IMR-90 (cell line): ENCODE data around the gene HMGN1. TPM values are rescaled to one million over a fixed set of nuclear protein-coding genes. Genes with fewer than 3 reads are reported as not detected.

Source experiments
- ATAC-seq: fragments of 200-7000 bp; cut with Tn5 transposase; 2 replicates; pipeline ENCODE4 v1.9.1; 2020; ENCODE audit warnings: low read depth, mild to moderate bottlenecking, moderate library complexity
- BruUV-seq: library from RNA; stranded (reverse); fragments of 400-500 nt; replicated peaks from 2 replicates; lab custom pipeline; 2021; lab: Mats Ljungman, UMichigan
- CTCF ChIA-PET: fragments of 300-600 bp; formaldehyde crosslinking; extraction: SDS; loops from one replicate; lab custom pipeline; 2021; ENCODE audit warnings: antibody characterized with exemption; lab: Yijun Ruan, JAX
- POLR2A ChIA-PET: fragments of 300-600 bp; sonication (Branson Sonifier 250); formaldehyde crosslinking; loops from one replicate; lab custom pipeline; 2022; ENCODE audit warnings: antibody characterized with exemption; ENCODE audit not compliant: unreplicated experiment; lab: Charles Lee
- DNase-seq: peaks from one replicate; pipeline ENCODE4 v3.0.0; 2013
- H2AFZ ChIP-seq: replicated peaks from 2 replicates; pipeline ENCODE3; 2013; ENCODE audit warnings: low read length, mild to moderate bottlenecking; ENCODE audit not compliant: poor library complexity
- H2AK5ac ChIP-seq: 2 replicates; pipeline ENCODE4 v1.6.1; 2013; ENCODE audit warnings: low read depth, low read length, inconsistent platforms
- H2AK9ac ChIP-seq: replicated peaks from 2 replicates; pipeline ENCODE3; 2013; ENCODE audit warnings: mild to moderate bottlenecking, low read depth, low read length, moderate library complexity; ENCODE audit not compliant: poor library complexity
- H2BK120ac ChIP-seq: 2 replicates; pipeline ENCODE4 v1.6.1; 2013; ENCODE audit warnings: low read depth, low read length, inconsistent platforms
- H2BK15ac ChIP-seq: 3 replicates; pipeline ENCODE4 v1.6.1; 2013; ENCODE audit warnings: low read depth, low read length, inconsistent platforms
- H2BK20ac ChIP-seq: 2 replicates; pipeline ENCODE4 v1.6.1; 2013; ENCODE audit warnings: low read depth, mild to moderate bottlenecking, inconsistent platforms, low read length, moderate library complexity
- H2BK5ac ChIP-seq: 2 replicates; pipeline ENCODE4 v1.6.1; 2013; ENCODE audit warnings: mild to moderate bottlenecking, low read depth, low read length, inconsistent platforms; ENCODE audit not compliant: poor library complexity, severe bottlenecking
- H3K14ac ChIP-seq: replicated peaks from 2 replicates; pipeline ENCODE4 v1.6.1; 2013; ENCODE audit warnings: low read depth, low read length, inconsistent platforms
- H3K18ac ChIP-seq: 2 replicates; pipeline ENCODE4 v1.6.1; 2013; ENCODE audit warnings: low read depth, low read length, control low read depth
- H3K23ac ChIP-seq: 2 replicates; pipeline ENCODE4 v1.6.1; 2013; ENCODE audit warnings: low read depth, low read length, inconsistent platforms
- H3K27ac ChIP-seq: 2 replicates; pipeline ENCODE4 v1.5.1; 2013; ENCODE audit warnings: mild to moderate bottlenecking, control low read depth, low read length; ENCODE audit not compliant: insufficient read depth
- H3K27me3 ChIP-seq: 2 replicates; pipeline ENCODE4 v1.6.1; 2013; ENCODE audit warnings: low read length; ENCODE audit not compliant: control insufficient read depth, insufficient read depth
- H3K36me3 ChIP-seq: 2 replicates; pipeline ENCODE4 v1.6.1; 2013; ENCODE audit warnings: low read length, mixed read lengths; ENCODE audit not compliant: control insufficient read depth, insufficient read depth
- H3K4ac ChIP-seq: 2 replicates; pipeline ENCODE4 v1.6.1; 2013; ENCODE audit warnings: low read depth, low read length, inconsistent platforms
- H3K4me1 ChIP-seq: 2 replicates; pipeline ENCODE4 v1.6.1; 2013; ENCODE audit warnings: low read length, mixed read lengths; ENCODE audit not compliant: control insufficient read depth, insufficient read depth
- H3K4me2 ChIP-seq: 2 replicates; pipeline ENCODE4 v1.6.1; 2013; ENCODE audit warnings: low read depth, mild to moderate bottlenecking, control low read depth, low read length, moderate library complexity
- H3K4me3 ChIP-seq: 2 replicates; pipeline ENCODE4 v1.5.1; 2013; ENCODE audit warnings: low read depth, mild to moderate bottlenecking, control low read depth, low read length, moderate library complexity; ENCODE audit not compliant: insufficient read depth
- H3K56ac ChIP-seq: 2 replicates; pipeline ENCODE4 v1.6.1; 2013; ENCODE audit warnings: low read length, inconsistent platforms; ENCODE audit not compliant: insufficient read depth; ENCODE audit errors: extremely low read depth
- H3K79me1 ChIP-seq, 2 experiments: 2 replicates each; pipeline ENCODE4 v1.6.1; 2013; ENCODE audit warnings: low read length in 2 of 2, inconsistent platforms in 1 of 2, low read depth in 1 of 2
- H3K9ac ChIP-seq: 2 replicates; pipeline ENCODE4 v1.6.1; 2013; ENCODE audit warnings: low read depth, low read length, control low read depth
- H3K9me1 ChIP-seq: 2 replicates; pipeline ENCODE4 v1.6.1; 2013; ENCODE audit warnings: low read length, inconsistent platforms; ENCODE audit not compliant: insufficient read depth
- H3K9me3 ChIP-seq: 2 replicates; pipeline ENCODE4 v1.6.1; 2013; ENCODE audit warnings: low read length; ENCODE audit not compliant: control insufficient read depth, insufficient read depth
- H4K20me1 ChIP-seq: 2 replicates; pipeline ENCODE4 v1.6.1; 2013; ENCODE audit warnings: low read length, inconsistent platforms; ENCODE audit not compliant: insufficient read depth
- H4K5ac ChIP-seq: 2 replicates; pipeline ENCODE4 v1.6.1; 2013; ENCODE audit warnings: mild to moderate bottlenecking, low read depth, low read length, control low read depth
- H4K8ac ChIP-seq, 2 experiments: 2 replicates each; pipeline ENCODE4 v1.6.1; 2013; ENCODE audit warnings: low read depth in 2 of 2, low read length in 2 of 2, control low read depth in 1 of 2, inconsistent platforms in 1 of 2
- H4K91ac ChIP-seq: 2 replicates; pipeline ENCODE4 v1.6.1; 2013; ENCODE audit warnings: low read depth, low read length, inconsistent platforms; ENCODE audit not compliant: insufficient read depth
- BHLHE40 ChIP-seq: fragments of 150-350 bp; IDR thresholded peaks from 2 replicates; pipeline ENCODE4 v1.6.1; 2016; ENCODE audit warnings: mild to moderate bottlenecking, low read depth, low read length
- ELK1 ChIP-seq: fragments of 150-350 bp; IDR thresholded peaks from 2 replicates; pipeline ENCODE4 v1.6.1; 2016; ENCODE audit warnings: low read depth, mild to moderate bottlenecking, low read length, moderate library complexity, borderline replicate concordance
- FOS ChIP-seq: fragments of 150-350 bp; IDR thresholded peaks from 2 replicates; pipeline ENCODE4 v1.6.1; 2016; ENCODE audit warnings: low read depth, low read length
- MAFK ChIP-seq: IDR thresholded peaks from 2 replicates; pipeline ENCODE4 v1.6.1; 2012; ENCODE audit warnings: low read depth, low read length, improper control_type of control experiment
- MAZ ChIP-seq: IDR thresholded peaks from 2 replicates; pipeline ENCODE4 v1.6.1; 2012; ENCODE audit warnings: low read depth, mild to moderate bottlenecking, low read length, improper control_type of control experiment, moderate library complexity, borderline replicate concordance
- MXI1 ChIP-seq: IDR thresholded peaks from 2 replicates; pipeline ENCODE4 v1.6.1; 2012; ENCODE audit warnings: low read depth, mild to moderate bottlenecking, low read length, moderate library complexity, borderline replicate concordance
- NFE2L2 ChIP-seq: fragments of 150-350 bp; IDR thresholded peaks from 2 replicates; pipeline ENCODE4 v1.6.1; 2016; ENCODE audit warnings: low read depth, mild to moderate bottlenecking, low read length
- RCOR1 ChIP-seq: IDR thresholded peaks from 2 replicates; pipeline ENCODE4 v1.6.1; 2012; ENCODE audit warnings: mild to moderate bottlenecking, low read length, improper control_type of control experiment; ENCODE audit not compliant: insufficient replicate concordance
- SMC3 ChIP-seq: fragments of 150-350 bp; IDR thresholded peaks from 2 replicates; pipeline ENCODE4 v1.6.1; 2016; ENCODE audit warnings: low read depth, mild to moderate bottlenecking, antibody characterized with exemption, low read length, moderate library complexity
- USF2 ChIP-seq: fragments of 150-350 bp; IDR thresholded peaks from 2 replicates; pipeline ENCODE4 v1.6.1; 2017; ENCODE audit warnings: mild to moderate bottlenecking, antibody characterized with exemption, low read length, low read depth
- WGBS, 2 experiments: methylation state at CpG; one replicate each; pipeline versions ENCODE4 v1.1.5 to v1.1.7; 2013; ENCODE audit warnings: missing lambda C conversion rate in 2 of 2; ENCODE audit not compliant: insufficient read length in 1 of 2; ENCODE audit errors: extremely low coverage in 2 of 2; 5-methylcytosine and 5-hydroxymethylcytosine counted together
- dilution Hi-C: fragments of 300-500 bp; cut with HindIII; formaldehyde crosslinking; loops from one replicate; pipeline ENCODE4 v1.14.3; 2018; ENCODE audit warnings: low sequenced_read_pairs; ENCODE audit not compliant: unreplicated experiment
- in situ Hi-C: fragments of 300-500 bp; cut with MboI; formaldehyde crosslinking; loops from 3 replicates; pipeline ENCODE4 v1.14.3; 2019; ENCODE audit warnings: low sequenced_read_pairs, inconsistent platforms, mixed read lengths
- intact Hi-C: fragments of 100-400 bp; cut with micrococcal nuclease; formaldehyde crosslinking; loops from 2 replicates; pipeline ENCODE4 v1.10.0; 2022
- polyA plus RNA-seq, 3 experiments: library from polyadenylated mRNA; depleted of rRNA; stranded (reverse); fragments of >200 nt; gene quantifications; 2 replicates each; pipeline ENCODE4 v1.2.3, GENCODE V29; 2012; ENCODE audit warnings: low replicate concordance in 1 of 3
- total RNA-seq: library from RNA; depleted of rRNA; stranded (reverse); fragments of >200 nt; gene quantifications from 2 replicates; pipeline ENCODE4 v1.2.3, GENCODE V29; 2012

Gene HMGN1
- total and polyA plus RNA-seq, 2 of the 4 experiments (the other 2 are of a cell fraction): 55.2 to 155 TPM

GRCh38 chr21:39375446-39375845 is 26.6 kb upstream of the HMGN1 start:
- Histone ChIP-seq H3K4me2 (no peak overlapping the region), H3K18ac (no peak overlapping the region), H2AK5ac (no peak overlapping the region), H3K9me3 (no peaks in the 10 kb centered on the region), H2BK15ac (no peak overlapping the region), H3K36me3 (no peaks in the 10 kb centered on the region), H3K27ac (no peak overlapping the region), H3K9me1 (no peaks in the 10 kb centered on the region), H2BK20ac (no peak overlapping the region), H3K27me3 (0 out of 2 replicates have a peak, but pooled peaks cover 2% of the 10 kb centered on the region), H4K8ac (no peak overlapping the region), H2BK5ac (no peak overlapping the region), H3K23ac (peak overlapping the region; percentile 29; the same call in 1 of the 2 replicates), H3K4me3 (no peak overlapping the region), H2AFZ (no peak overlapping the region), H2AK9ac (no peak overlapping the region), H3K14ac (no peak overlapping the region), H2BK120ac (no peak overlapping the region), H3K4me1 (0 out of 2 replicates have a peak, but pooled peaks cover 1% of the 10 kb centered on the region), H3K4ac (no peak overlapping the region), H4K20me1 (no peaks in the 10 kb centered on the region), H4K91ac (no peak overlapping the region), H3K56ac (no peak overlapping the region), H4K5ac (no peak overlapping the region), H3K79me1 (peaks cover 0 to 1% of the 10 kb centered on the region in 2 experiments; a peak in 1 of 4 replicates), H3K9ac (no peak overlapping the region)
- DNase-seq: no peak
- no peak for TF ChIP-seq SMC3
- TF ChIP-seq MAZ: no peak
- TF ChIP-seq MAFK: no peak
- TF ChIP-seq NFE2L2: no peak
- TF ChIP-seq BHLHE40: no peak
- TF ChIP-seq RCOR1: no peak
- no peak for TF ChIP-seq MXI1
- no peak for TF ChIP-seq ELK1
- TF ChIP-seq USF2: no peak
- TF ChIP-seq FOS: no peak
- no CpG with 5 or more reads among the region's 2 CpGs for WGBS, 2 experiments
- intact Hi-C loops: no loop called here
- ChIA-PET CTCF (no interaction called here), POLR2A (no interaction called here)
- no peak for ATAC-seq
- dilution Hi-C loops: no loop called here
- BruUV-seq: no TSS peak
- in situ Hi-C loops: no loop called here
